ENCODE data around the gene ADSS1.

The ADSS1 gene

GRCh38 chr14:104676694-104677511 lies 47.1 kb upstream of the ADSS1 start:
- Histone ChIP-seq H3K27me3 (ENCODE audit: insufficient read depth, low read length, poor library complexity, severe bottlenecking) (no peaks in the 10 kb centered on the region), H3K4me1 (ENCODE audit: insufficient read depth, low read length, poor library complexity, severe bottlenecking) (peaks cover 14% of the 10 kb centered on the region), H2AFZ (ENCODE audit: low read length) (peak overlapping the region; percentile 84)

GRCh38 chr14:104677512-104678332 lies 46.3 kb upstream of the ADSS1 start:
- Histone ChIP-seq H3K4me2 (ENCODE audit: low read depth, low read length, poor library complexity, severe bottlenecking) (peak overlapping the region; percentile 86), H3K27me3 (ENCODE audit: insufficient read depth, low read length, poor library complexity, severe bottlenecking) (no peaks in the 10 kb centered on the region)

More at GRCh38 chr14:104676694-104677511, 47.1 kb upstream of the ADSS1 start:
- Histone ChIP-seq H3K4me3 (ENCODE audit: low read length, poor library complexity, severe bottlenecking) (peak overlapping the region; percentile 78), H3F3A (ENCODE audit: low read depth) (no peaks in the 10 kb centered on the region), H3K79me2 (ENCODE audit: insufficient read depth, low read length) (no peaks in the 10 kb centered on the region), H4K20me1 (ENCODE audit: insufficient read depth, low read length, poor library complexity, severe bottlenecking) (no peaks in the 10 kb centered on the region), H3K9me3 (ENCODE audit: insufficient read depth, low read depth, low read length) (no peaks in the 10 kb centered on the region), H3K36me3 (ENCODE audit: insufficient read depth, low read length) (no peaks in the 10 kb centered on the region), H3K9me2 (replicated peaks; ENCODE audit: low read depth, low read length) (no peaks in the 10 kb centered on the region), H3K4me2 (ENCODE audit: low read depth, low read length, poor library complexity, severe bottlenecking) (peak overlapping the region; percentile 86), H3K9ac (ENCODE audit: low read depth, low read length, poor library complexity, severe bottlenecking) (peak overlapping the region; percentile 91)
- TF ChIP-seq CTCF (conservative IDR thresholded peaks at IDR 0.05; ENCODE audit: low read length) (no peak), EZH2phosphoT487 (IDR thresholded peaks at IDR 0.05; ENCODE audit: borderline replicate concordance) (no peak)

DNA sequence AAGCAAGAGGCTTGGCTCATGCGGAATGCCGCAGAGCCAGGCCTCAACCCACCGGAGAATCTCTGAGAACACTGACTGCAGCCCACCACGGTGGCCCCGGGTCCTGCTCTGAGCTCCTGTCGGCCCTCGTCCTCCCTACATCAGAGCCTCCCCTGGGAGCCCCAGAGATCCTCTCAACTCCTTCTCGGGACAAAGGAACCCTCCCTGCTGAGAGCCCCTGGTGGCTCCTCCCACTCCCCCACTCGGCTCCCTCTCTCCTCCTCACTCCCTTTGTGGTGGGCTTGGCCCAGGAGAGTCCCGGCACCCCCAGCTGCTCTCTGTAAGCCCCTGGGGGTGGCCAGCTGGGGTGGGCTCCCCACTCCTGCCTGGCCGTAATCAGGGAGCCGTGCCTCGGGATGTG lies 45.7 kb upstream of the ADSS1 start:
- no peak for TF ChIP-seq CTCF (conservative IDR thresholded peaks at IDR 0.05; ENCODE audit: low read length)
- TF ChIP-seq EZH2phosphoT487 (IDR thresholded peaks at IDR 0.05; ENCODE audit: borderline replicate concordance), result no peak
- Histone ChIP-seq H3K9me2 (replicated peaks; ENCODE audit: low read depth, low read length) (no peaks in the 10 kb centered on the region), H4K20me1 (ENCODE audit: insufficient read depth, low read length, poor library complexity, severe bottlenecking) (no peaks in the 10 kb centered on the region), H3K4me1 (ENCODE audit: insufficient read depth, low read length, poor library complexity, severe bottlenecking) (peaks cover 14% of the 10 kb centered on the region), H3K4me2 (ENCODE audit: low read depth, low read length, poor library complexity, severe bottlenecking) (peak overlapping the region; percentile 86), H3K4me3 (ENCODE audit: low read length, poor library complexity, severe bottlenecking) (peak overlapping the region; percentile 78), H3K9ac (ENCODE audit: low read depth, low read length, poor library complexity, severe bottlenecking) (peak overlapping the region; percentile 91), H3K79me2 (ENCODE audit: insufficient read depth, low read length) (no peaks in the 10 kb centered on the region), H3F3A (ENCODE audit: low read depth) (no peaks in the 10 kb centered on the region), H3K36me3 (ENCODE audit: insufficient read depth, low read length) (no peaks in the 10 kb centered on the region), H3K27me3 (ENCODE audit: insufficient read depth, low read length, poor library complexity, severe bottlenecking) (no peaks in the 10 kb centered on the region), H3K9me3 (ENCODE audit: insufficient read depth, low read depth, low read length) (no peaks in the 10 kb centered on the region), H2AFZ (ENCODE audit: low read length) (peak overlapping the region; percentile 84)

More at GRCh38 chr14:104677512-104678332, 46.3 kb upstream of the ADSS1 start:
- Histone ChIP-seq H3K9me2 (replicated peaks; ENCODE audit: low read depth, low read length) (no peaks in the 10 kb centered on the region), H3K4me3 (ENCODE audit: low read length, poor library complexity, severe bottlenecking) (peak overlapping the region; percentile 78), H3K9ac (ENCODE audit: low read depth, low read length, poor library complexity, severe bottlenecking) (peak overlapping the region; percentile 91), H3K4me1 (ENCODE audit: insufficient read depth, low read length, poor library complexity, severe bottlenecking) (peaks cover 14% of the 10 kb centered on the region), H3F3A (ENCODE audit: low read depth) (no peaks in the 10 kb centered on the region), H3K9me3 (ENCODE audit: insufficient read depth, low read depth, low read length) (no peaks in the 10 kb centered on the region), H3K79me2 (ENCODE audit: insufficient read depth, low read length) (no peaks in the 10 kb centered on the region), H4K20me1 (ENCODE audit: insufficient read depth, low read length, poor library complexity, severe bottlenecking) (no peaks in the 10 kb centered on the region), H2AFZ (ENCODE audit: low read length) (peak overlapping the region; percentile 84), H3K36me3 (ENCODE audit: insufficient read depth, low read length) (no peaks in the 10 kb centered on the region)
- TF ChIP-seq EZH2phosphoT487 (IDR thresholded peaks at IDR 0.05; ENCODE audit: borderline replicate concordance) (no peak), CTCF (conservative IDR thresholded peaks at IDR 0.05; ENCODE audit: low read length) (no peak)

Measured in Loucy (cell line).